ENCODE results near the gene GATD1. TPM values are rescaled to one million over a fixed set of nuclear protein-coding genes. Genes with fewer than 3 reads are reported as not detected.

GATD1 gene
- total and polyA plus RNA-seq, 9 of the 15 experiments (the other 6 are each of a cell fraction or from before 2014, with no cell fraction given) = 2.8 to 144 (median 36.9) TPM

DNA sequence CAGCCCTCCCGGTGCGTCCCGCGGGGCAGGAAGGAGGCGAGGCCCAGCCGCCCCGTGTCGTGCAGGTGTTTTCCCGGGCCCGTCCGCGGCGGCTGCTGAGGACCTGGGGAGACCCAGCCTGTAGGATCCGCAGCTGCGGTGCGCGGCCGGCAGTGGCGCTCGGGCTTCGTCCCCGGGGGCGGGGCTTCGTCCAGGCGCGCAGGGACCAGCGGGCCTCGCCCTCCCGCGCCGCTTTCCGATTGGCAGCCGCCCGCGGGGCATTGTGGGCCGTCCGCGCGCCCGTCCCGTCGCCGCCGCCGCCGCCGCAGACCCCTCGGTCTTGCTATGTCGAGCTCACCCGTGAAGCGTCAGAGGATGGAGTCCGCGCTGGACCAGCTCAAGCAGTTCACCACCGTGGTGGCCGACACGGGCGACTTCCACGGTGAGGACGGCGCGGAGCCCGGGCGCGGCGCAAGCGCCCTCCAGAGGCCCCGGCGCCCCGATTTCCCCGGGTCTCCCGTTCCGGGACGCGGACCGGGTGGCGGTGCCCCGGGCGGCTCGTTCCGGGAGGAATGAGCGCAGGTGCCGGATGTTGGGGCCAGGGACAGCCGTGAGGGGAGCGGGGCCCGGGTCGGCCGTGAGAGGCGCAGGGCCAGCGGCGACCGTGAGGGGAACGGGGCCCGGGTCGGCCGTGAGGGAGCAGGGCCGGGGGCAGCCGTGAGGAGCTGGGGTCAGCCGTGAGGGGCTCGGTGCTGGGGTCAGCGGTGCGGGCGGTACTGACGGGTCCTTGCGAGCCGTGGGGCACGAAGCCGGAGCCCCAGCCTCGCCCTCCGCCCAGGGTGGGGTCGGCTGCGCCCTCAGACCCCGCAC is 29.9 kb downstream of the GATD1 start, which contains the start of gene TALDO1 (continued):
- TF ChIP-seq SMAD1 (IDR thresholded peaks at IDR 0.05; ENCODE audit: low read depth, low read length, partially characterized antibody) = no peak
- no peak for TF ChIP-seq MECOM (CRISPR knock-in tag; IDR thresholded peaks at IDR 0.05)
- peak; percentile 52 for TF ChIP-seq PRPF4 (IDR thresholded peaks at IDR 0.05; ENCODE audit: insufficient read depth, low read depth, low read length, poor library complexity, severe bottlenecking)
- no peak for TF ChIP-seq HMG20A (CRISPR knock-in tag; conservative IDR thresholded peaks at IDR 0.05)
- TF ChIP-seq SRSF7 (optimal IDR thresholded peaks at IDR 0.05; ENCODE audit: low read depth, low read length) = peak; percentile 43
- no peak for TF ChIP-seq NELFE (IDR thresholded peaks at IDR 0.05; ENCODE audit: insufficient read depth, insufficient read length)
- TF ChIP-seq ZNF263 (CRISPR knock-in tag; IDR thresholded peaks at IDR 0.05; ENCODE audit: borderline replicate concordance) = peak; percentile 15; the same call in 1 of the 2 replicates
- no peak for TF ChIP-seq ELF4 (CRISPR knock-in tag; IDR thresholded peaks at IDR 0.05)
- no peak for TF ChIP-seq ZBED1 (IDR thresholded peaks at IDR 0.05)
- TF ChIP-seq E2F3 (CRISPR knock-in tag; IDR thresholded peaks at IDR 0.05) = no peak
- peak; percentile 39 to 60; a peak in 3 of 4 replicates for TF ChIP-seq MAZ (CRISPR knock-in tag; conservative IDR thresholded peaks at IDR 0.05 in 1 of 2, IDR thresholded peaks at IDR 0.05 in 1 of 2)
- peak; percentile 85 for TF ChIP-seq POLR2B (IDR thresholded peaks at IDR 0.05; ENCODE audit: low read depth, partially characterized antibody)
- TF ChIP-seq E2F6 (IDR thresholded peaks at IDR 0.05; ENCODE audit: borderline replicate concordance in 1 of 2, extremely low read depth in 1 of 2, insufficient read depth in 1 of 2, insufficient read length in 1 of 2, low read depth in 1 of 2, low read length in 1 of 2, poor library complexity in 1 of 2, severe bottlenecking in 1 of 2) = peak; percentile 88 to 96
- no peak for TF ChIP-seq ZNF212 (CRISPR knock-in tag; IDR thresholded peaks at IDR 0.05)
- no peak for TF ChIP-seq ZNF23 (CRISPR knock-in tag; IDR thresholded peaks at IDR 0.05)
- TF ChIP-seq FOS (IDR thresholded peaks at IDR 0.05; ENCODE audit: extremely low read depth, insufficient read length) = no peak
- peak; percentile 26; the same call in 1 of the 2 replicates for TF ChIP-seq CEBPG (CRISPR knock-in tag; IDR thresholded peaks at IDR 0.05)
- no peak for TF ChIP-seq CEBPG (tag; conservative IDR thresholded peaks at IDR 0.05 in 1 of 2, IDR thresholded peaks at IDR 0.05 in 1 of 2)
- TF ChIP-seq LCOR (CRISPR knock-in tag; IDR thresholded peaks at IDR 0.05) = no peak
- TF ChIP-seq ZBTB7A (IDR thresholded peaks at IDR 0.05; ENCODE audit: borderline replicate concordance, control insufficient read depth, low read depth, low read length) = peak; percentile 84; the same call in 1 of the 2 replicates
- 0 out of 2 replicates have a peak, but pooled peaks have one; percentile 7 for TF ChIP-seq ZNF740 (CRISPR knock-in tag; IDR thresholded peaks at IDR 0.05)
- TF ChIP-seq ZNF740 (tag; IDR thresholded peaks at IDR 0.05) = no peak
- no peak for TF ChIP-seq MXD1 (CRISPR knock-in tag; IDR thresholded peaks at IDR 0.05; ENCODE audit: borderline replicate concordance, poor library complexity, severe bottlenecking)
- peak; percentile 85 for TF ChIP-seq ZC3H4 (CRISPR knock-in tag; IDR thresholded peaks at IDR 0.05; ENCODE audit: borderline replicate concordance)
- TF ChIP-seq SRSF3 (IDR thresholded peaks at IDR 0.05; ENCODE audit: insufficient read depth, low read length) = 0 out of 2 replicates have a peak, but pooled peaks have one; percentile 64
- no peak for TF ChIP-seq SNRNP70 (optimal IDR thresholded peaks at IDR 0.05; ENCODE audit: low read depth, low read length)

Data from K562 (cell line).